T-helper 1 cell treated with Interleukin-12 subunit alpha and Interleukin-12 subunit beta and Interleukin-4 antibody, amounts not matched to agents 30 ng/mL and 1 ng/mL, for 36 hours (primary cell): ENCODE results near the gene MEGF11. TPM values are rescaled to one million over a fixed set of nuclear protein-coding genes. Genes with fewer than 3 reads are reported as not detected.
"Not testable (repeated sequence)": the region's sequence is repeated elsewhere in the genome, so short reads cannot be mapped to it uniquely, and the experiment has no call there.

Experiments
- intact Hi-C: fragments of 100-400 bp; cut with micrococcal nuclease; formaldehyde crosslinking; loops from one replicate; pipeline ENCODE4 v1.15.1; 2024
- total RNA-seq: library from RNA; stranded (reverse); gene quantifications from 2 replicates; pipeline ENCODE4 v1.2.3, GENCODE V29; 2022

MEGF11 gene
- total RNA-seq, 1 donor from 2014 or later = 0.78 TPM

DNA sequence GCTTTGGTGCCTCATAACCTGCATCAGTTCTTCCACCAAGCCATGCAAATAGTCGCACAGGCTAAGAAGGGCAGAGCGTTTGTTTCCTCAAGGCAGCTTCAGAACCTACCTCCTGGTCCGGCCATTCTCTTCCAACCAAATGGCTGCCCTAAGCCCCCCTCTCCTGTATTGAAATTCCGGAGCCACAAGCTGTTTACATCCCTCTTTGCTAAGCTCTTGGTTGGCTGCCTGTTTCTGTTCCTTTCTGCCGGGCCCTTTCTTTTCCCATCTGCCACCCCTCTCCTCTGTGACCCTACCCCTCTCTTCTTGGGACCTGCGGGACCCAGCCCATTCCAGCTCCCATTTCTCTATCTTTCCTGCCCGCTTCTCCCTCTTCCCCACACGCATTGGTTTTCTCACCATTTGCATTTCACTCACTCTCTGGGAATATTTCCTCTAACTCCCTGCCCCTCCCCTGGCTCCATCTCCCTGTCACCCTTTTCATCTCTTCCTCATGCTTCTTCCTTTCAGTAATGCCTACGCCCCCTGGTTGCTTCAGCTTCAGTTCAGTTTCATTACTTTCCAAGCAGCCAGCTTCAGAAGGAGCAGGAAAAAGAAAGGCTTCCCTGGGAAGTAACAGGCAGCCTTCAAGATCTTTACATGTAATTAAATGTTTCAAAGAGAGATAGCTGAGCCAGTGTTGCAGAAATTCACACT lies 270.8 kb downstream of the MEGF11 start:
- intact Hi-C loops = loop anchor here (1.0 to 10.0 kb wide), 3 partner anchors 95 to 222 kb away; no protein-coding TSS in a partner anchor

DNA sequence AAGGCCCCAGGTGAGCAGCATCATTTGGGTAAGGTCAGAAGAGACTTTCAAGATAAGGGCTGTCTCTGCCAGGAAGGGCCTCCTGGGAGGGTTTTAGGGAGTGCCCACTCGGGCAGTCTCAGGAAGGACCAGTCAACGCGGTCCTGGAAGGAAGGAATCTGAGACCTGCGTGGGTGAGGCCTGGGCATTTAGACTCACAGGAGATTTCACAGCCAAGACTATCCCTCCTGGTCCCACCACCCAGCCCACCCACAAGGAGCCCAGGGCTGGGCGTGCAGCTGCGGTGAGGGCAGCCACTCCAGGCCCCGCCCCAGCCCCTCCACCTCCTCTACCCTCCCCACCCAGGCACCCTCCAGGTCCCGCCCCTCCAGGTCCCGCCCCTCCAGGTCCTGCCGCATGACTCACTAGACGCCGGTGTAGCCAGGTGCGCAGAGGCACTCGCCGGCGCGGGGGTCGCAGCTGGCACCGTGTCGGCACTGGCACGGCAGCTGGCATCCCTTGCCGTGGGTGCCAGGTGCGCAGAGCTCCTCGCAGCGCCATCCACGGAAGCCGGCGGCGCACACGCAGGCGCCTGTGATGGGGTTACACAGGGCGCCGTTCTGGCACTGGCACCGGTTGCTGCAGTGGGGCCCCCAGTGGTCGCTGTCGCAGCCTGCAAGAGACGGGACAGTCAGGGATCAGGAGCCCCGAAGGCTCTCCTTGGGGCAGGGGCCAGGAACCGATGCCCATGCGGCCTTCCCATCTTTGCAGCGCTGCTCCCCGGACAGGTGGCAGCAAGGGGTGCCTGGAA lies 271.5 kb downstream of the MEGF11 start:
- intact Hi-C loops = loop anchor here (1.0 to 10.0 kb wide), 3 partner anchors 95 to 223 kb away; no protein-coding TSS in a partner anchor

DNA sequence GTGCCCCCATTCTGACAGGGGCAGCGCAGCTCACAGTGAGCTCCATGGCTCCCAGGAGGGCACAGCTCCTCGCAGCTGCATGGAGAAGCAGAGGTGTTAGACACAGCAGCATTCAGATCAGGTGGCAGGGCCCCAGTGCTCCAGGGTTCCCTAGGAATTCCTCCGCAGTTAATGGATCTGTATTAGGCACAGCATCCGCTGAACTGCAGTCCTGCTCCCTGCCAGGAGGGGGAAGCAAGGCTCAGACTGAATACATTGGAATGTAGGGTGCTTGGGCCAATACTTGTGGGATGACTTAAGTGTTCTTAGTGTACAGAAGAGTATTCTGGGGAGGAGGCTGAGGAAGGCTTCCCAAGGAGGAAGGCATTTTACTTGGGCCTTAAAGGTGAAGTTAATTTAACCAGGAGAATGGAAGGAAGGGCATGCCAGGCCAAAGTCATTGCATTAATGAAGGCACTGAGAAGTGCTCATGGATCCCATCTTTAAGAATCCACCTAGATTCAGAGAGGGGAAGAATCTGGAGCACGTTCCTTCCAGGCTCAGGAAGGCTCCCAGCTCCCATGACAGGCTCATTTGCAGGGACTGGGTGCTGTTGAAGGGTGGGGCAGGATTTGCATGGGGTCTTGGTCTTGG lies 272.6 kb downstream of the MEGF11 start:
- intact Hi-C loops = loop anchor here (5.0 to 10.0 kb wide), 2 partner anchors 94 to 224 kb away; no protein-coding TSS in a partner anchor

DNA sequence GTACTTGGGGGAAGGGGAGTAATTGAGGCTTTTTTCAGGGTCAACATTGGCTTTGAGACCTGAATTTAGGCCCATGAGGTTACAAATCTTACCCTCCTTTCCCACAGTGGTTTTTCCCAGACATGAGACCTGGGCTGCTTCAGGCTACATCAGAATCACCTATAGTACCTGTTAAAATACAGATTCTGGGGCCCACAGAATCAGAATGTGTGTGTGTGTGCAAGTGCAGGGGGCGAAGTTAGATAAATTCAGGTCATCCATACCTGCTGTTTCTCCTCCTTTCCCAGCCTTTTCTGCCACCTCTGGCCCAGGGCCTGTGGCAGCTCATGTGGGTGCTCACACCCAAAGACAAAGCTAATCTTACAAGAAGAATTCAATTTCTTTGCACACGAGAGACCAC lies 273.7 kb downstream of the MEGF11 start:
- intact Hi-C loops = loop anchor here (5.0 to 10.0 kb wide), 2 partner anchors 93 to 225 kb away; no protein-coding TSS in a partner anchor

DNA sequence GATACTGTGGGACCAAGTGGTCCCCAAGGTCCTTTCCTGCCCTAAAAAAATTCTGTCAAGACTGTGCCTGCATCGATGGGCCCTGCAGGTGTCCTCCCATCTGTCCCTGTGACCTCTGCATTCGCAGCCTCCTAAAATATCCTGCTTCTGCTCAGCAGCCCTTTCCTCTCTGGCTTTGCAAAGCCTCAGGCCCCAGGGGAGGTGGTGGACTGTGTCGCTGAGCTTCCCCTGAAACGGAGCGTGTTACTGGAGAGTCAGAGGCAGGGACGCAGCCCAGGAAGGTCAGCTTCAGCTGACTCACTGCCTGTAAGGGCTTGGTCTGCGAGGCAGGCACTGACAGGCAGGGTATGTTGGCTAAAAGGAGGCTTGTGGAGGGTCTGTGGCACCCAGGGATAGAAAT lies 274.2 kb downstream of the MEGF11 start:
- intact Hi-C loops = no loop called here

DNA sequence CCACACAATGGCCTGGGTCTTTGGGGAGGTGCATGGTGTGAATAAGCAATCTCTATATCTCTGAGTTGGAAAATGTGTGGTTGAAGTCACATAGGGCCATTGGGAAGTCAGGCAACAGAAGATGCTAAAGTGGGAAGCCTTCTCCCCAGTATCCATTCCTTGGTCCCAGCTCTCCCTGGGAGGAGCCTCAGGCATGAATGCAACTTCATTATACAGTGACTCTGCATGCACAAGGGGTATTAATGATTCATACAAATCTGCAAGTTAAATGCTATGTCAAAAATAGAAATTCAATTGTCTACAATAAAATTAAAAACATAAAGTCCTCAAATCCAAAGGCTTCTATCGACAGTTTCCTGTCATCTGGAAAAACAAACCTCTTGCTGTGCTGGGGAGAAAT lies 275.4 kb downstream of the MEGF11 start:
- intact Hi-C loops = no loop called here

DNA sequence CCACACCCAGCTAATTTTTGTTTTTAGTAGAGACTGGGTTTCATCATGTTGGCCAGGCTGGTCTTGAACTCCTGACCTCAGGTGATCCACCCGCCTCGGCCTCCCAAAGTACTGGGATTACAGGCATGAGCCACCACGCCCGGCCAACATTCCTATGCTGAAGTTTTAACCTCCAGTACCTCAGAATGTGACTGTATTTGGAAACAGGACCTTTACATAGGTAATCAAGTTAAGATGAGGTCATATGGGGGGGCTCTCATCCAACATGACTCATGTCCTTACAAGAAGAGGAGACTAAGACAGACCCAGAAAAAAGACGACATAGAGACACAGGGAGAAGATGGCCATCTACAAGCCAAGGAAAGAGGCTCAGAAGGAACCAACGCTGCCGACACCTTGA lies 277.4 kb downstream of the MEGF11 start:
- intact Hi-C loops = not testable (repeated sequence)

DNA sequence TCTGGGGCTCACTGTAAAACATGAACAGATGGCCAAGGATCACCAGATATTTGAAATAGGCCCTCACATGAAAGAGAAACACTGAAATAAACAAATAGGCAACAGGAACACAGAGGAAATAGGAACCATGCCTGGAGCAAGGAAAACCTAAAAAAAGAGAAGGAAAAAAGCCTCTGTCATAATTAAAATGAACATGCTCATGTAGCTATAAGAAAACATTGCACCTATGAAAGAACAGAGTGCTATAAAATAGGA lies 281.9 kb downstream of the MEGF11 start:
- intact Hi-C loops = no loop called here

DNA sequence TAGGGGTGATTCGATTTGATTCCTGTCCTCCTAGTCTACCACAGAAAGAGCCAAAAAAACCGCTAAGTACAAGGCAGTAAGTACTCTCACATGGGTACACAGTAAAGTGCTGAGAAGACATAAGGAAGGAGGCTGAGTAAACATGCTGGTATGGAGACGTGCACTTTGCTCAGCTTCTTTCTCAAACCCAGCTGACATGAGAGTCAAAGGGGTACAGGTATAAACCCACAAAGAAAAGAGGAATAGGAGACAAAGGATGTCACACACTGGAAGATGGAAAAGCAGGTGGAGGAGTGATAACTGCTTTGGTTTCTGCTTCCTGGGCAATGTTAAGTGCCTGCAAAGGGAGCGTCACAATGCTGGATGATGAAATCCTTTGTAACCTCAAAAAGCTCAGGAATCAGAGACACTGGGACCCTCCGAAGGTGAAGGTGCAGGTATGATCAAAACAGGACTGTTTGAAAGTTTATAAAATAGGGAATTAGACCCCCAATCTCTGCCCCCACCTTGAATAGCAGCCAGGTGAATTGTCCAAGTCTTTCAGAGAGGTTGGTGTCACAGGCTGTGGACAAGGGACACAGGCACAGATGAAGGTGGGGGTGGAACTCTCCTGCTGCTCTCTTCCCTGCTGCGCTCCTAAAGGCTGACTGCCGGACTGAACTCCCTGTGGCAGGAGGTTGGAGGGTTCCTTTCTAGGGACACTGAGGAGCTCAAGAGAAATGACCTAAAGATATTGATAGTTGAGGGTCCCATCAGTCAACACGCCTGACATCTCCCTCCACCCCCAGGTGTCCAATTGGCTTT lies 282.4 kb downstream of the MEGF11 start:
- intact Hi-C loops = no loop called here

DNA sequence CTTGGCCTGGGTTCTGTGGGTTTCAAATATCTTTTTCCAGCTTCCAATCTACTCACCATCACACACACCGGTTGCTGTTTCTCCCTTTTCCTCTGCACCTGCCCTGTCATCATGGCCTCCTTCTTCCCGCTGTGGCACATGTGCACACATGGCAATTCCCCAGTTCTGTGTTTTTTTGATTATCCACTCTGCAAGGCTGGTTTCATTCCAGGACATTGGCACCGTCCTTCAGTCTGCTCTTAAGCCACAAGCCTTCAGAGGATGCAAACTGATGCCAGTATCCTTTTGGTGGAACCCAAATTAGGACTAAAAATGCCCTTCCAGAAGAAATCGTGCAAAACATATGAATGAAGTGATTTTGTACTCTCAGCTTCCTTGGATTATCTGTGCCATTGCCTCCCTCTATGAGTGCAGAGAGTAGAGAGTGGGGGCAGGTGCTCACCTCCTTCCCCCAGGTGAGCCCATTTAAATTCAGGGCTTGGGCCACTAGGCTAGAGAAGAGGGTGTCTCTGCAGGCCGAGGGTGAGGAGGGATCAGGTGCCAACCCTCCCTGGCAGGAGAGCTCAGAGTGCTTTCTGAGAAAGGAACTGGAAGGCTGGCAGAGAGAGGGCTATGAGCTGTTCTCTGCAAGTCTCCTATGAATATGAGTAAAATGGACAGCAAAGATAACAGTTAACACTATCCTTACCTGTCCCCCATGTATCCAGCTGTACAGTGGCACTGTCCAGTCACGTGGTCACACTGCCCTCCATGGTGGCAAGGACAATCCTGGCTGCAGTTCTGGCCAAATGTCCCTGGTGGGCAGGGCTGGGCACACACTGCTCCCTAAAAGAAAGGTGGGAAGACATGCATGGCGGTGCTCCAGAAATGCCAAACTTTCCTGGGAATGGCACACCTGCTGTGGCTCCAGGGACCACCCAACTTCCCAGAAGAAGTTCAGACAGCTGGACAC lies 283.4 kb downstream of the MEGF11 start:
- intact Hi-C loops = no loop called here

DNA sequence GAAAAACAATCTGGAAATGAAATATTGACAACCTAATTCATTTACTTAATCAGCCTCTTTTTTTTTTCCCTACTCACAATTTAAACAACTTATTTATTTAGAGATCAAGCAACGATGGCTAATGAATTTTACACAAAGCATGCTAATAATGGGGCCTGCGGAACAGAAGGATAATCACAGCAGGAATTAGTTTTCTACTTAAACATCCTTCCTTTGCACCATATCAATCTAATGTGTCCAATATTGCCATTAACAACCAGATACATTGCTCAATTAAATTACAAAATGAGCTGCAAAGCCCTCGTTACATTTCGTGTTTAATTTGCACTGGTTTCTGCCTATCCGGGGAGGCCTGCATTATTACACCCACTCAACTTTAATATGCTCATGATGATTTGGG lies 285.0 kb downstream of the MEGF11 start:
- intact Hi-C loops = no loop called here

DNA sequence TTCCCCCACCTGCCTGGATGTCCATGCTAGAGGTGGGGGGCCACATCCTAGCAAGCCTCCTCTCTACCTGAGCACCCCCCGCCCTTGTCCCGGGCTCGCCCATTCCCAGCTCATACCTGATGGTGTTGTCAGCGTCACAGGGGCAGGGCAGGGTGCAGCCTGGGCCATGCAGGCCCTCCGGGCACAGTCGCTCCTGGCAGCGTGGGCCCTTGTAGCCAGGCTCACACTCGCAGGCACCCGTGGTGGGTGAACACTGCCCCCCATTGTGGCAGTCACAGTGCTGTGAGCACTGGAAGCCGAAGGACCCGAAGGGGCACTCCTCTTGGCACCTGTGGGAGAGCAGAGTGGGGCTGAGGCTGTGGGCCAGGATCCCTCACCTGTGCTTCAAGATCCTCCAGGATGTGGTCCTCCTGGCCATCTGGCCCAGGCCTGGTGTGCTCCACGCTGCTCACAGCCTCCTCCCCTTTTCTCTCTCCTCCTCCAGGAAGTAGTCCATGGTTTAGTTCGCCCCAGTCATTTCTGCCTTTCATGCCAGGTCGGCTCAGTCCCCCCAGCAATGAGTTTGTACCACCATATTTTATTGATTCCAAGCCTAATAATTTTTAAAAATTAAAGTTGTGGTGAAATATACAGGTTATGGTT lies 288.6 kb downstream of the MEGF11 start:
- intact Hi-C loops = loop anchor here (5.0 kb wide), 1 partner anchor 103 kb away; no protein-coding TSS in a partner anchor

DNA sequence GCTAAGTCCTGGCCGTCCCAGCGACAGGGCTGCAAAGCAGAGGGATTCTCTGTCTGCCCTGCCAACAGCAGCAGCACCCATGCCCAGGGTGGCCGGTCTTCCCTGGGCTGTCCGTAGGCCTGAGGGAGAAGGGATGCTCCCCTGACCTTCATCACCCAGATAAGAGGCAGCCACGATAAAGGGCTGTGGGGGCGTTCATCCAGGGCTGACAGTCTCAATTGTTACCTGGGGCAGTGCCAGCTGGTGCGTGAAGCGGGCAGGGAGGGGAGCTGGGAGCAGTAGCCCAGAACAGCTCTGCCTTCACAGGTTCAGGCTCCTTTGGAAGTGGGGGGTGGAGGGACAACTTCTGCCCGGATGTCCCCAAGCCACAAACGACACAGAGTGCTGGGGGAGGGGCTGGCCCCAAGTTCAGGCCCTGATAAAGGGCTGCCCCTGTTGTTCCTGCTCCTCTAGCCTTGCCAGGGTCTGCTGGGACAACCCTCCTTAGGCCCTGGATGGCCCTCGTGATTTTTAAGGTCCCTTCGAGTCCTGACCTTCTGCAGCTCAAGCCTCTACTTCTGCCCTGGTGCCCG lies 289.6 kb downstream of the MEGF11 start:
- intact Hi-C loops = loop anchor here (5.0 kb wide), 1 partner anchor 102 kb away; no protein-coding TSS in a partner anchor

DNA sequence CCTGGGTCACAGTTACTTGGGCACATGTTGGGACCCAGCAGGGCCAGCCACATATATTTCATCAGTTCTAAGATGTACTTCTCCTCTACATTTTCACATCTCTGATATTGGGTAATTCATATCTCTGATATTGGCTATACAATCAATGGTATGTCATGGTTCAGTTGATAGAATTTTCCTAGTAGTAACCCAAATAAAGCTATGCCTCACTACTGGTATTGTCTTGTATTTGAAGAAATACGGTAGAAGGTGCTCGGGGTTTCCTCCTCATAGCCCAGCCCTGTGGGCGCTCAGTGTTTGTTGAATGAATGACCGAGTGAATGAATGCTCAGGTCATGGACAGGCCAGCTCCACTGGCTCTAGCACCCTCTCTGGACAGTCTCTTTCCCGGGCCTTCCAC lies 290.2 kb downstream of the MEGF11 start:
- intact Hi-C loops = loop anchor here (5.0 kb wide), 1 partner anchor 101 kb away; no protein-coding TSS in a partner anchor

DNA sequence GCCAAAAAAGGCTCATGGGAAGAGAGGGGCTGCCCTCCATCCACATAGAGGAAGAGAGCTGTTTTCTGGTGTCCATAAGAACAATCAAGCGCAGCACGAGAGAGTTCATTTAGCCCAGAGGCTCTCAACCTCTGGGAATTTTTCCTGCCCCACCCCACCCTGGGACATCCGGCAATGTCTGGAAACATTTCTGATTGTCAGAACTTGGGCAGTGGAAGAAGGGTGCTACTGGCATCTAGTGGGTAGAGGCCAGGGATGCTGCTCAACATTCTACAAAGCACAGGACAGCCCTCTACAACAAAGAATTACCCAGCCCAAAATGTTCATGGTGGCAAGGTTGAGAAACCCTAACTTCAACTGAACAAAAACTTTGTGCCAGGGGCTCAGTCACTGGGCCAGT lies 291.4 kb downstream of the MEGF11 start:
- intact Hi-C loops = loop anchor here (5.0 kb wide), 1 partner anchor 100 kb away; no protein-coding TSS in a partner anchor

DNA sequence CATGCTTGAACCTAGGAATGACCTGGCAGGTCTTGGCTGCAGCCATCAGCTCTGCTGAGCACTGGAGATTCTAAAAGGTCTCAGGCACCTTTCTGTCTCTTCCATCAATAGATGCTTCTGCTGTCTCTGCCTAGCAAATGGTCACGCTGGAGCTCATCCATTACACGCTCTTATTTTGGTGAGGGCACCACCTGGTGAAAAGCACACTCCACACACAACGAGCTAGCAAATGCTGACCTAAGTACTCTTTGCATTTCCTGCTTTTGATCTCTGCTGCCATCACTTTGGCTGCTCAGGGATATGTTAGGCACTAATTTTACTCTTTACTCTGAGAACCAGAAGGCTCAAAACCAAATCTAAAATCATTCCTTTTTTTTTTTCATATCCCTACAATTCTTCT lies 293.0 kb downstream of the MEGF11 start:
- intact Hi-C loops = loop anchor here (5.0 kb wide), 1 partner anchor 98 kb away; no protein-coding TSS in a partner anchor

DNA sequence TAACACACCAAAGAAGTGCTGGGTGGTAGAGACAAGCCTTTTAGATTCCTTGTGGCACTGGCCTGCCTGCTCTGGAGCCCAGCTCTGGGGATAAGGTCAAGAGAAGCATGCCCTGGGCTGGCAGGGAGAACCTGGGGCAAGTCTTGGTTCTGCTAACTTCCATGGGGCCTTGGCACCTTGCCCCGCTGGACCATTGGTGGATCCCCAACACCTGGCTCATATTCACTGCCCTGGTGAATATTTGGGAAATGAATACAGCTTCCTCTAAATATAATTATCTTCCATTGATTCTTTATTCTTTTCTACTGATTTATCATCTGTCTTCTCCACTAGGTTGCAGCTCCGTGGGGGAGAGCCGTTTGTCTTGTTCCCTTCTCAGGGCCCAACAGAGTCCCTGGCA lies 294.7 kb downstream of the MEGF11 start:
- intact Hi-C loops = no loop called here

DNA sequence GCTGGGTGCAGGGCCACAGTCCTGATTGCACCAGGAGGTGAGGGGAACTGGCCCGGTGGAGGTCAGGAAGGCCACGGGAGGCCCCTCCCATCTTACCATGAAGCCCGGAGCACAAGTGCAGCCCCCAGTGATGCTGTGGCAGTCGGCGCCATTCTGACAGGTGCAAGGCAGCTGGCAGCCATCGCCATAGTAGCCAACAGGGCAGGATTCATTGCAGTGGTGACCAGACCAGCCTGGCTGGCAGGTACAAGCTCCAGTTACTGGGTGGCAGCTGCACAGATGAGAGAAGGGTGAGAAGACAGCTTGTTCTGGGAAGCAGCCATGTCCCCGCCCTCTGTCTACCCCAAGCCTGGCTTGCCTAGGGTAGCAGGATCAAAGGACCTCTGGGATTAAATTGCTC lies 296.1 kb downstream of the MEGF11 start:
- intact Hi-C loops = no loop called here

DNA sequence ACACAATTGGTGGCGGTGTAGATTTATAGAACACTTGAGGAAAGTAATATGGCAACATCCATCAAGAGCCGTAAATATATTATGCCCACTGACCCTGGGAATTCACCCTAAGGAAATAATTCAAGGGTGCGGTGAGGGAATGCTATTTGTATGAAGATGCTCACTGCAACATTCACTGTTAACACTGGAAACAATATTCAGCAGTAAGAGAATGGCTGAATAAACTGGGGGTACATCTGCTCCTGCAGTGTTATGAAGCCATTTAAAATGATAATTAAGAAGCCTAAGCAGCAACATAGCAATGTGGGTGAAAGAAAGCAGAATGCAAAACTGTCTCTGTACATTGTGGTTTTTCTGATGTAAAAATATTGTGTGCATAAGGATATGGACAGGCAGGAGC lies 296.7 kb downstream of the MEGF11 start:
- intact Hi-C loops = no loop called here
